HAP-1 (cell line): ENCODE results near the gene PAFAH1B1.

ENCODE experiments used
- DNase-seq, 2 experiments: peaks; one replicate each; pipeline ENCODE4 v3.0.0-alpha.2; 2016 to 2020; ENCODE audit warnings: low spot score in 2 of 2
- H3K27me3 ChIP-seq: fragments of 250-450 bp; sonication (Bioruptor Pico); 2 replicates; pipeline ENCODE4 v1.5.1; 2020; ENCODE audit warnings: low read depth, mild to moderate bottlenecking, moderate library complexity
- H3K36me3 ChIP-seq: fragments of 250-450 bp; sonication (Bioruptor Pico); replicated peaks from 2 replicates; pipeline ENCODE4 v1.5.1; 2020; ENCODE audit warnings: mild to moderate bottlenecking
- H3K4me1 ChIP-seq: fragments of 250-450 bp; sonication (Bioruptor Pico); 2 replicates; pipeline ENCODE4 v1.5.1; 2020; ENCODE audit warnings: mild to moderate bottlenecking
- H3K4me3 ChIP-seq: fragments of 250-450 bp; sonication (Bioruptor Pico); 2 replicates; pipeline ENCODE4 v1.5.1; 2020; ENCODE audit warnings: mild to moderate bottlenecking, moderate library complexity
- H3K9me3 ChIP-seq: fragments of 250-450 bp; sonication (Bioruptor Pico); 2 replicates; pipeline ENCODE4 v1.5.1; 2020; ENCODE audit warnings: mild to moderate bottlenecking, moderate library complexity
- in situ Hi-C: fragments of 300-500 bp; cut with MboI; formaldehyde crosslinking; loops from 3 replicates; pipeline ENCODE4 v1.14.3; 2020; ENCODE audit warnings: low sequenced_read_pairs, inconsistent platforms, mixed read lengths

The PAFAH1B1 gene

DNA sequence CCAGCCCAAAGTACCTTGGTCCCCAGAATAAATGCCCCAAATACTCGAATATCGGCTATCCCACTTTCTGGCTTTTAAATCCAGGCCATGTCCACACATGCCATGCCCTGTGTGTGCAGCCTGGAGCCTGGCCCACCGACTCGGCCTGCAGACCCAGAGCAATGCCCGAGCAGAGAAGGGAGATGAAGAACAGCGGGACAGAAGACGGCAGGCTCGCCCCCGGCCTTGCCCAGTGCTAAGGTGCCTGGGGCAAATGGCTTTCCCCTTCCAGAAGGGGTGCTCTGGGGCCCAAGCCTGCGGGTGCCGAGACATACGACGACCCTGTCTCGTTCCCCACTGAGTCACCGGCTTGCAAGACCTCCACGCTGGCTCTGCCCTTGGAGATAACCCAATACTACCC lies 110.2 kb downstream of the PAFAH1B1 start:
- Histone ChIP-seq H3K4me3 (no peak overlapping the region), H3K9me3 (no peaks in the 10 kb centered on the region), H3K36me3 (peaks cover 83% of the 10 kb centered on the region), H3K27me3 (no peaks in the 10 kb centered on the region), H3K4me1 (no peaks in the 10 kb centered on the region; the same call in 1 of the 2 replicates)
- DNase-seq = no peak
- in situ Hi-C loops = no loop called here

DNA sequence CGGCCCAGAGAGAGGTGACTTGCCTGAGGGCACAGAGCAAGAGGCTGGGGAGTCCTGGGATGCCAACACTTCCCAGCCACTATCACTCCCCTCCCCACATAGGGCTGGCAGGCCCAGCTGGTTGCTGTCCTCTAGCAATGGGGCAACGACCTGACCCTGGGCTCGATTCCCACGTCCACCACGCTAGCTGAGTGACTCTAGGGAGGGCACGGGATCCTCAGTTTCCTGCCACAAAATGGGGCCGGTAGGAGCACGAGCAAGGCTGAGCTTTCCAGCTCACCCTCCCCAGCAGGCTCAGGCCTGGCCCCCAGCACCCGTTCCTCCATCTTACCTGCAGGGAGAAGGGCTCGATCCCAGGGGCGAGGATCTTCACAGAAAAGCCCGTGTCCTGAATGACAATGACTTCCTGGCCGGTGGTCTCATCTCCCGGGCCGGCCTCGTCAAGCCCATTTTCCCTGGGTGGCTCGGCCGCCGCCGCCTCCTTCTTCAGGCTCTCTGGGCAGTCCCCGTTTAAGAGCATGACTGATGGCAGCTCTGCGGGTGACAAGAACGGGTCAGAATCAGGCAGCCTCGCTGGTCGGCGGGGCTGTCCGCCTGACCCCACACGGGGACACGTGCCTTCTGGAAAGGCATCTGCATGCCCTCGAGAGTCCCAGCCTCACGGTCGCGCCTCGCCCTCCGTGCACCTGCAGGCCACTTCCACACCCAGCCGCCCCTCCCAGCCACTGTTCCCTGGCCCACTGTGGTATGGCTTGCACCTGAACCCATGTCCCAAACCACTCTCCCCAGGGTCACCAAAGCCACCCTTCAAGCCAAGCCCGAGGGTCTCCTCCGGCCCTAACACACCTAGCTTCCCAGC lies 110.8 kb downstream of the PAFAH1B1 start:
- Histone ChIP-seq H3K4me3 (no peak overlapping the region), H3K4me1 (peaks cover 1% of the 10 kb centered on the region), H3K27me3 (no peaks in the 10 kb centered on the region), H3K36me3 (peaks cover 77% of the 10 kb centered on the region), H3K9me3 (no peaks in the 10 kb centered on the region)
- no peak for DNase-seq
- in situ Hi-C loops = no loop called here

DNA sequence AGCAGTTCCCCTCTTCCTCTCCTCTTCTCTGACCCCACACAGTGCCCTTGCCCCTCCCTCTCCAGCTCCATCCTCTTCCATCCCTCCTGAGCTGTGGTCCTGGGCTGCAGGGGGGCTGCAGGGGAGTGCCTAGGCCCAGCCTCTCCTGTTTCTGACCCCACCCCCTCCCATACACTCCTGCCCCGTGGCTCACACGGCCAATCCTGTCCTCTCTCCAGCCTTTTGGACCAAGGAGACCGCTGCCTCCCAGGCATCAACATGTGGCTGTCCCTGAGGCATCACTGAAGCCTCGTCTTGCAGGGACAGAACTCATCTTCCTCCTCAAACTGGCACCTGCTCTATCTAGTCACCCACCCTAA lies 111.4 kb downstream of the PAFAH1B1 start:
- Histone ChIP-seq H3K4me3 (no peak overlapping the region), H3K4me1 (peaks cover 6% of the 10 kb centered on the region), H3K9me3 (no peaks in the 10 kb centered on the region), H3K36me3 (peaks cover 71% of the 10 kb centered on the region), H3K27me3 (no peaks in the 10 kb centered on the region)
- in situ Hi-C loops = no loop called here
- DNase-seq = no peak

DNA sequence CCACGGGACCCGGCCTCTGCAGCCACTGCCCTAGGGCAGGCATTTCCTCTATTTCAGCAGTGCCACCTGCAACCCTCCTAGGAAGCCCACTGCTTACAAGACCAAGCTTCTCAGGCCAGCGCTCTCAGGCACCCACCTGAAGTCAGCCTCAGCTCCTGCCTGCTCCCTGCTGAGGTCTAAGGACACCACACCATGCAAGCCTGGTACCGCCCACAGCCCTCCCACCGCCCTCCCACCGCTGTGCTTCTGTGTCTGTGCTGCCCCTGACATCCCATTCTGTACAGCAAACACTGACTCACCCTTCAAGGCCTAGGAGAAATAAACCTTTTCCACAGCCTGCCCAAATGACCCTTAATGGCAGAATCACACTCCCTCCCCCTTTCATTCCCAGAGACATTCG lies 111.8 kb downstream of the PAFAH1B1 start:
- in situ Hi-C loops = no loop called here
- no peaks in the 10 kb centered on the region for H3K9me3 ChIP-seq
- peaks cover 10% of the 10 kb centered on the region for H3K4me1 ChIP-seq
- no peaks in the 10 kb centered on the region for H3K27me3 ChIP-seq
- H3K4me3 ChIP-seq = no peak overlapping the region
- no peak for DNase-seq
- peaks cover 67% of the 10 kb centered on the region for H3K36me3 ChIP-seq

DNA sequence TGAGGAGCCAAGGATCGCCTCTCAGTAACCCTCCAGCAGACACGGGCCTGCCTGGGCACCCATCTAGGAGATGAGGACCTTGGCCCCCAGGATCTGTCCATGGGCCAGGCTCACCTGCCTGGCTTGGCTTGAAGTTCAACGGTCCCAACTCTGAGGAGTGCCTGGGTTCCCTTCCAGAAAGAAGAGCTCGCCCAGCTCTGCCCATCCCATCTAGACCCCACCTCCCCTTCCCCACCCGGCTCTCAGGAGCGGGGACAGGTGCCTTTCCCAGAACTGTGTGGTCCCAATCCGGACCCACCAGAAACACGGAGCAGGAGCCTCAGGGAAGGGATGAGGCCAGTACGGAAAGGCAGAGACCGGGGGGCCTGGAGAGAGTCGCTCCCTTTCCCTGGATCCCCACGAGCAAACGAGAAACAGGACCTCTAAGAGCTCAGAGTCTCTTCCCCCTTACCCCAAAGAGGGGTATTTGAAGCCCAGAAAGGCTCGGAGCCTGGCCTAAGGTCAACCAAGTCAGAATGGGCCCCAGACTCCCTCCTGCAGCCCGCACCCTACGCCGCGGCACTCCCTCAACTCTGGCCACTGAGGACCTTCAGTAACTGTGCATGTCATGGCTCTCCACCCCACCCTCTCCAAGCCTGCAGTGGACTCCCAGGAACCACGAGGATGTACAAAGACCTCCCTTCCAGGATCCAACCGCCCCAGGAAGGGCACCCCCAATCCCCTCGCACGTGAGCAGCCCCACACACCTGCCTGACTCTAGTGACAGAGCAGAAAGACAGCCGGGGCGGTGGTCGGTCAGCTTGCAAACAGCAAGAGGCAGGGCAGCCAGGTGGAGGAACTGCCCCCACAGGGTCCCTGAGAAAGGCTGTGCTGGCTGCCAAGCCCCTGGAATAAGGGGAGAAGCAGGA lies 112.7 kb downstream of the PAFAH1B1 start:
- H3K4me1 ChIP-seq = peaks cover 12% of the 10 kb centered on the region
- H3K9me3 ChIP-seq = no peaks in the 10 kb centered on the region
- in situ Hi-C loops = no loop called here
- H3K27me3 ChIP-seq = no peaks in the 10 kb centered on the region
- peaks cover 58% of the 10 kb centered on the region for H3K36me3 ChIP-seq
- H3K4me3 ChIP-seq = no peak overlapping the region
- no peak for DNase-seq

DNA sequence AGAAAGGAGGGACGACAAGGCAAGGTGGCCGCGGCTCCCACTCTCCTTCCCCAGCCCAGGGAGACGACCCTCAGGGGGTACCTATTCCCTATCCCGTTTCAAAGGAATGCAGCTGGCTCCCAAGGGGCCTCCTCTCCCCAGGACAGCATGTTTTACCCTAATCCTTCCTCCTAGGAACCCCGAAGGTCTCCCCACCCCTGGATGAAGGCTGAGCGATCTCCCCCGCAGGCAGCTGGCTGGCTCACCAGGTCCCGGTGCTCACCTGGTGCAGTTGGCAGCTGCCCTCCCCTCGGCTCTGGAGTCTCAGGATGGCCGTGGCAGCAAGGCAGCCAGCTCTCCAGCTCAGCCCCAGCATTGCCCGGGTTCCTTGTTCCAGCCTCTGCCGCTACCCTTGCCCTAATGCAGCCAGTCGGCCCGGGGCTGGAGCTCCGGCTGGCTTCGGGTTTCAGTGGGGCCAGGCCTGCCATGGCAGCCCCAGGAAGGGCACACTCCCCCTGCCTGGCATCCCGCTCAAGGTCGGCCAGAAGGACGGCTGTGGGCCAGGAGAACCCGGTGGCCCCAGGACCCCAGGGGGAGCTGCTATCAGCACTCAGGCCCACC lies 113.6 kb downstream of the PAFAH1B1 start:
- H3K9me3 ChIP-seq = no peaks in the 10 kb centered on the region
- no peaks in the 10 kb centered on the region for H3K27me3 ChIP-seq
- peaks cover 49% of the 10 kb centered on the region for H3K36me3 ChIP-seq
- H3K4me1 ChIP-seq = peaks cover 13% of the 10 kb centered on the region
- H3K4me3 ChIP-seq = no peak overlapping the region
- no peak for DNase-seq
- in situ Hi-C loops = no loop called here

DNA sequence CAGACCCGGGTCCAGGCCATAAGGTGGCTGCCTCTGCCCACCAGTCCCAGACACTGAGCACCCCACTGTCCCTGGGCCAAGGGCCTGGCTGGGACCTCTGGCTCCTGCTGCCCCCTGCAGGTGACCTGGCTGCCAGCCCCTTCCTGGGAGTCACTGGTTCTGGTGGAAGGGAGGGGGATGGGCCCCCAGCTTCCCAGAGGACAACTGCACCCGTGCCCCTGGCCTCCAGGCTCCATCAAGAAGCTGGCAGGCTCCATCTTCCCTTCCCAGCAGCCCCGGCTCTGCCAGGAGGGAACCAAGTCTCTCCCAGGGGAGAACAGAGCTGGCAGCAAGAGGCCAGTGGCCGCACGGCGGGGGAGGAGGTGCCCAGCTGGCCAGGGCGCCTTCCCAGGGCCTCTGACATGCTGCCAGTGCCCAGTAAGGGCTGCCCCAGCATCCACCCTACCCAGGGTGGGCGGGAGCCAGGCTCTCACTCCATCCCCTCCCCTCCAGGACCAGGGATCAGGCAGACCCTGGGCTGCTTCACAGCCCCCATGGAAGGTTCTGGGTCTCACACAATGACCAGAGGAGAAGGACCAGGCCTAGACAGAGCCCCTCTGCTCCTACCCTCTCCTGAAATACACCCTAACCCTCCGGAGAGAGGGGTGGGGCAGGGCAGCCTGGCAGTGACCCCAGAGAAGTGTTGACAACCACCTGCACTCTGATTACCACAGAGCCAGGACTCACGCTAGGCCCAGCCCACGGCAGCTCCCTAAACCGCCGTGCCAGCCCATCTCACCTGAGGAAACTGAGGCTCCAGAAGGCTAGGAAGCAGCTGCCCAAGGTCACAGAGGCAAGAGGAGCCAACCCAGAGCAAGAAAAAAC lies 114.5 kb downstream of the PAFAH1B1 start:
- Histone ChIP-seq H3K9me3 (no peaks in the 10 kb centered on the region), H3K4me3 (no peak overlapping the region), H3K27me3 (no peaks in the 10 kb centered on the region), H3K36me3 (peaks cover 40% of the 10 kb centered on the region), H3K4me1 (peaks cover 20% of the 10 kb centered on the region)
- peak in 1 of 2 experiments; percentile 74 for DNase-seq
- in situ Hi-C loops = no loop called here

DNA sequence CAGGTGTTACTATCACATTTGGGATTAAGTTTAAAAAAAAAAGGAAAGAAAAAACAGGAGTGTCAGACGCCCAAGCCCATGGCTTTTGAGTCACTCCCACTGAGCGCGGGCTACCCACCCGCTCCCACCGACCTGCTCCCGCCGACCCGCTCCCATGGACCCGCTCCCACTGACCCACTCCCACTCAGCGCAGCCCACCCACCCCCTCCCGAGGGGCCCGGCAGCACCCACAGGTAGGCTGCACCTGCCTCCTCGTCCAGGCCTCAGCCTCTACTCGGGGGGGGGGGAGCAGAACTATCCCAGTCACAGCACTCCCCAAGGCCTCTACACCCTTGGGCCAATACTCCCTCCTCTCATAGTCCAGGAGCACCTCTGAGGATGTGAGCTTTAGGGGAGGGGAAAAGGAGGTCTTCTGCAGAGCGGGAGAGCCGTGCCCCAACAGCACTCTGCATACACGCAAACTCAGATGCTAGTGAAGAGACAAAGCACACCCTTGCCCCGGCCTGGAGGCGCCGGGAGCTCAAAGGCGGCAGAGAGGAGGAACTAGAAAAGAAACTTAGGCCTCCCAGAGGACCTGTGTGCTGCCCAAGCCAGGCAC lies 115.2 kb downstream of the PAFAH1B1 start:
- no peaks in the 10 kb centered on the region for H3K27me3 ChIP-seq
- DNase-seq = no peak
- no peaks in the 10 kb centered on the region for H3K9me3 ChIP-seq
- in situ Hi-C loops = no loop called here
- peaks cover 33% of the 10 kb centered on the region for H3K36me3 ChIP-seq
- H3K4me3 ChIP-seq = peak overlapping the region; percentile 52; the same call in 1 of the 2 replicates
- H3K4me1 ChIP-seq = peaks cover 20% of the 10 kb centered on the region

DNA sequence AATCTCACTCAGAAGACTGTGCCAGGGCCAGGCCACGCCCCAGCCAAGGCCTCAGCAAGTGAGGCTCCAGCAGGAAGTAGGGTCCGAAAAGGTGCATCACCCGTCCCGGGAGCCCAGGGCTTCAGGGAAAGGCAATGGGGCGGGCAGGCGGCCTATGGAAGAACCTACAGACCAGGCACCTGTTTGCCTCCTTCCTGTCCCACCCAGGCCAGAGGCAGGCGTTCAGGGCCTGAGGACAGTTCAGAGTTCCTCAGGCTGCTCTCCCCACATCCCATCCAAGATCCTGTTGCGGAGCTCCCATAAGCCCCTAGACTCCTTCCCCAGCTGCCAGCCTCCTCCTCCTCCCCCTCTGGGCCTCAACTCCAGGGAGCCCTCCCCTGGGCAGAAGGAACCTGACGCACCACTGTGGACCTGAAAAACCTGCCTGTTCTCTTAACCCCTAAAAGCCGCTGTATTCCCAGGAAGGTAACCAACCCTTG lies 115.8 kb downstream of the PAFAH1B1 start:
- peak overlapping the region; percentile 52 for H3K4me3 ChIP-seq
- no peaks in the 10 kb centered on the region for H3K27me3 ChIP-seq
- no peaks in the 10 kb centered on the region for H3K9me3 ChIP-seq
- in situ Hi-C loops = no loop called here
- H3K36me3 ChIP-seq = peaks cover 27% of the 10 kb centered on the region
- peak in 1 of 2 experiments; percentile 40 for DNase-seq
- H3K4me1 ChIP-seq = peaks cover 20% of the 10 kb centered on the region

DNA sequence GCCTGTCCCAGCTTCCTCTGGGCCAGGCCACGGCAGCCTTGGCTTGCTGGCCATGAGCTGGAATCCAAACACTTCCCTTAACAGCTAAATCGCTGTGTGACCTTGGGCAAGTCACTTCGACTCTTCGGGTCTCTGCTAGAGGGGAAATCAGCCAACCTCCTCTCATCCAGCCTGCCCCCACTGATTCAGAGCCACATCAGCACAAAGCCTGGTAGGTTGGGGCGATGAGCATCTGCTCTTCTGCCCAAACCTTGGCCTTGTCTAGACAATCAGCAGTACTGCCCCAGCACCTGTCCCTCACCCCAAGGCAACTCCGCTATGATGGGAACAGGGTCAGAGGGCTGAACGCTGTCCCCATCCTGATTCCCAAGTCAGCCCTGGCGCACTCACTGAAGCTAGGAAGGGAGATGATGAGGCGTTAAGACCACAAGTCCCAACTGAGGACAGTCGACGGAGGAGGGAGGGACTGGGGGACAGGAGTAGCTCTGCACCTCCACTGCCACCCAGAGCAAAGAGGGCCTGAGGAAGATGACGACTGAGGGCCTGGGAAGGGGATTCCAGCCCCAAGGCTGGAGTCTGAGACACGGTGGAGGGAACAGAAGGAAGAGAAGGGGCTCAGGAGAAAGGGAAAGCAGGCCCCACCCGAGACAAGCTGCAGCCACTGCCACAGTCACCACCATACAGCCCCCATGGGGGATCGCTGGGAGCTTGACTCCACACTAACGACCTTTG lies 116.8 kb downstream of the PAFAH1B1 start:
- DNase-seq = no peak
- no peaks in the 10 kb centered on the region for H3K27me3 ChIP-seq
- peaks cover 20% of the 10 kb centered on the region for H3K4me1 ChIP-seq
- no peaks in the 10 kb centered on the region for H3K9me3 ChIP-seq
- in situ Hi-C loops = no loop called here
- H3K4me3 ChIP-seq = peak overlapping the region; percentile 52
- peaks cover 17% of the 10 kb centered on the region for H3K36me3 ChIP-seq

DNA sequence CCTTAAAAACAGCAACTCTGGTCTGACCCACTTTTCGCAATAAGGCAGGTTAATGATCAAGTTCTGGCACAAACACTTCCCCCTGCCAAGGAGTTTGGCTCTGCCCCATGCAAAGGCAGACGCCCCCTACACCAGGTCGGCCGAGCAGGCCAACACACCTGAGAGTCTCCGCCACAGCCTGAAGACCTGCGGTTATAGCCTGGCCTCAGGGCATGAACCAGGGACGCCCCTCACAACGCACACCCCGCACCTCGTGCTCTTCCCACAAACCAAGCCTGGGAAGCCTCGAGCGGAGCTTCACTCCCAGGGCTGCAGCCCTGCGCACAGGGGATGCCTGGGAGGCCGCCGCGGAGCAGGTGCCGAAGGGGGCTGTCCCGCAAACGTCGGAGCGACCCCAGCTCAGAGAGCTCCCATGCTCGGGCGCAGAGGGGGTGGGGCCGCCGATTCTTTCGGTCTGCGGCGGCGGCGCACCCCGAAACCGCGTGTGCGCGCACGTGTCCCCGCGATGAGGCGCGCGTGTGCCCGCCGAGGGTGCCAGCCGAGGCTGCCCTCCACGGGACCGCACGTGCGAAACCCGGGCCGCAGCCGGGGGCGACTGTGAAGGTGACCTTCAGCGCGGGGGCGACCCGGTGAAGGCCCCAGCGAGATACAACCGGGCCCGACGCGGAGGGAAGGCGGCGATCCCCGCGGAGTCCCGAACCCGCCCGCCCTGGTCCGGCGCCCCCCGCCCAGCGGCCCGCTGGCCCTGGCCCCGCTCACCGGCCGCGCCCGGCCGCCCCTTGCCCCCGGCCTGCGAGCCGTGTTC lies 117.6 kb downstream of the PAFAH1B1 start:
- peaks cover 20% of the 10 kb centered on the region for H3K4me1 ChIP-seq
- peak in 1 of 2 experiments; percentile 45 for DNase-seq
- peak overlapping the region; percentile 52 for H3K4me3 ChIP-seq
- H3K36me3 ChIP-seq = peaks cover 16% of the 10 kb centered on the region
- no peaks in the 10 kb centered on the region for H3K9me3 ChIP-seq
- no peaks in the 10 kb centered on the region for H3K27me3 ChIP-seq
- in situ Hi-C loops = no loop called here
